Upper lobe of left lung (tissue), 4 donors: Measurements from ENCODE around the gene GUCY2C.

Source experiments
- CTCF ChIP-seq, 6 experiments: fragments of 450-650 bp in 4 of 6; fragments of 200-600 bp in 2 of 6; sonication (generic) in 2 of 6; IDR thresholded peaks; one replicate each; pipeline ENCODE4 v1.5.1; 2016 to 2019; ENCODE audit warnings: antibody characterized with exemption in 6 of 6
- POLR2A ChIP-seq, 4 donors: fragments of 450-650 bp; IDR thresholded peaks; one replicate each; pipeline ENCODE4 v1.5.1; 2016 to 2017; ENCODE audit warnings: antibody characterized with exemption in 4 of 4, mild to moderate bottlenecking in 2 of 4

- TF ChIP-seq CTCF (IDR thresholded peaks at IDR 0.05) (no peak), POLR2A (IDR thresholded peaks at IDR 0.05) (no peak)
These were observed 119.1 kb downstream of the GUCY2C start for GRCh38 chr12:14577344-14577743.
